Measurements from ENCODE around the gene CROCC2. TPM values are rescaled to one million over a fixed set of nuclear protein-coding genes. Genes with fewer than 3 reads are reported as not detected.

The CROCC2 gene
- total and polyA plus RNA-seq, 2 experiments from 2014 or later, result not detected

DNA sequence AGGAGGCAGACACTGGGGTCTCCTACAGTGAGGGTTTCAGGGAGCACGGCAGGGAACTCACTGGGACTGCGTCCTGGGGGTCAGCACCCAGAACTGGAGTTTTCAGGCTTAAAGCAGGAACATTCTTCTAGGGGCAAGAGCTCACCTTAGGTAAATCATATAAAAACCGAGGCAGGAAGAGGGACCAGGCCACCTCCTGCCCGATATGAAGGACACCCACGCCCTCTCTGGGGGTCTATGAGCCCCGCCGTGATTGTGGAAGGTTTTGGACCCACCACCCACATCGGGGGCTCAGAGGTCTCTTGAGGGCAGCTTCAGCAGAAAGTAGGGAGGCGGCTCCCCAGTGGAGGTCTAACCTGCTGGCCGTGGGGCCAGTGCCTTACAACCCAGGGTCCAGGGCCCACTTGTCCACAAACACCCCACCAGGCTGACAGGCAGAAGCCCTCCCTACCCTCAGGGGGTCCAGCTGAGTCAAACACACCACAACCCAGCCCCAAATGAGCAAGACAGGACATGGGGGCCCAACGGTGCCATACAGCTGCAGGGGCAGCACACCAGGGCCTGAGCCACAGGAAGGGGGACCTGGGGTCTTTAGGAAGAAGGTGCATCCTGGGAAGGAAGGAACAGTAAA lies 25.3 kb downstream of the CROCC2 start:
- DNase-seq (ENCODE audit: low read depth in 1 of 2, low spot score in 1 of 2), result no peak
- H3K4me3 ChIP-seq, result no peak overlapping the region
- no peaks in the 10 kb centered on the region for H3K4me1 ChIP-seq (ENCODE audit: low read depth)
- TF ChIP-seq, protein P1, sequence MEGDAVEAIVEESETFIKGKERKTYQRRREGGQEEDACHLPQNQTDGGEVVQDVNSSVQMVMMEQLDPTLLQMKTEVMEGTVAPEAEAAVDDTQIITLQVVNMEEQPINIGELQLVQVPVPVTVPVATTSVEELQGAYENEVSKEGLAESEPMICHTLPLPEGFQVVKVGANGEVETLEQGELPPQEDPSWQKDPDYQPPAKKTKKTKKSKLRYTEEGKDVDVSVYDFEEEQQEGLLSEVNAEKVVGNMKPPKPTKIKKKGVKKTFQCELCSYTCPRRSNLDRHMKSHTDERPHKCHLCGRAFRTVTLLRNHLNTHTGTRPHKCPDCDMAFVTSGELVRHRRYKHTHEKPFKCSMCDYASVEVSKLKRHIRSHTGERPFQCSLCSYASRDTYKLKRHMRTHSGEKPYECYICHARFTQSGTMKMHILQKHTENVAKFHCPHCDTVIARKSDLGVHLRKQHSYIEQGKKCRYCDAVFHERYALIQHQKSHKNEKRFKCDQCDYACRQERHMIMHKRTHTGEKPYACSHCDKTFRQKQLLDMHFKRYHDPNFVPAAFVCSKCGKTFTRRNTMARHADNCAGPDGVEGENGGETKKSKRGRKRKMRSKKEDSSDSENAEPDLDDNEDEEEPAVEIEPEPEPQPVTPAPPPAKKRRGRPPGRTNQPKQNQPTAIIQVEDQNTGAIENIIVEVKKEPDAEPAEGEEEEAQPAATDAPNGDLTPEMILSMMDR (IDR thresholded peaks at IDR 0.05; ENCODE audit: low read depth, low read length), result no peak
- no peak overlapping the region for H3K27ac ChIP-seq
- H3K27me3 ChIP-seq, result no peaks in the 10 kb centered on the region
- H3K36me3 ChIP-seq, result no peaks in the 10 kb centered on the region
- H3K9me3 ChIP-seq (ENCODE audit: low read depth), result no peaks in the 10 kb centered on the region

DNA sequence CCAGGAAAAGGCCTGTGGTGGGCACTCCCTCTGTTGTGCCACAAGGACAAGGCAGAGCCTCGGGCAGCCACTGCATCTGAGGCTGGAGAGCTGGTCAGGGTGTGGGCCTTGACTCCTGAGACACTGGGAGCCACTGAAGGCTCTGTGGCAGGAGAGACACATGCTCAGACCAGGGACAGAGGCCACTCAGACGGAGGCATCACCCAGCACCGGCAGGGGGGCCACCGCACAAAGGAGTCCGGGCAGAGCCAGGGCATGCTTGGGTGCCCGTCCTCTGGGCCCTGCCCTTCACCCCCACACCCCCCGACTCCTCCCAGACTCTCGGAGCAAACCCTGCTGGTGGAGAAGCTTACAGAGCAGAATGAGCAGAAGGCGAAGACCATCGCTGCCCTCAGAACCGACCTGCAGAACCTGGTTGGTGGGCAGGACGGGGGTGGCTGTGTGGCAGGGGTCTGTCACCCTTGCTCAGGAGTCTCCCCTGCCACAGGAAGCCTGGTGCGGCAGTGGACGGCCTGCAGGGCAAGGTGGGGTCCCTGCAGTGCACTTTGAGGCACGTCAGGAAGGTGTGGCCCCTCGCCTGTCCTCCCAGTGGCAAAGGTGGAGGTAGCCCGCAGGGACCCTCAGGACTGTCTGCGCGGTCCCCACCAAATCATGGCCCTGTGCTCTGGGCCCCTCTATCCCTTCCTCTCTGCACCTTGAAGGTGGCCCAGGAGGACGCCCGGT lies 26.0 kb downstream of the CROCC2 start:
- TF ChIP-seq, protein P1 (IDR thresholded peaks at IDR 0.05; ENCODE audit: low read depth, low read length), result no peak
- H3K27me3 ChIP-seq, result no peaks in the 10 kb centered on the region
- no peaks in the 10 kb centered on the region for H3K36me3 ChIP-seq
- H3K27ac ChIP-seq, result no peak overlapping the region
- no peak for DNase-seq (ENCODE audit: low read depth in 1 of 2, low spot score in 1 of 2)
- H3K4me1 ChIP-seq (ENCODE audit: low read depth), result no peaks in the 10 kb centered on the region
- no peaks in the 10 kb centered on the region for H3K9me3 ChIP-seq (ENCODE audit: low read depth)
- no peak overlapping the region for H3K4me3 ChIP-seq

DNA sequence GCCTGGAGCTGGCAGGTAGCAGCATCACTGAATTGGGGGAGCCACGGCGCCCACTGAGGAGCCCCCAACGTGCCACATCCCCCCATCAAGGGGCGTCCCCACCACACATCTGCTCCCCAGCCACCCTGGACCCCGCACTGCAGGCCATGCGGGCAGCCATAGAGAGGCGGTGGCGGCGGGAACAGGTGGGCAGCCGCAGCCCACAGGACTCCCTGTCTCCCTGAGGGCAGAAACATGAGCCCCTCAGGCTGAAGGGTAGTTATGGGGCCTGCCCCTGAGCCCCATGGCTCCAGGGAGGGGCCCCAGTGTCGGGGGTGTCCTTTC lies 26.6 kb downstream of the CROCC2 start:
- no peaks in the 10 kb centered on the region for H3K9me3 ChIP-seq (ENCODE audit: low read depth)
- no peaks in the 10 kb centered on the region for H3K4me1 ChIP-seq (ENCODE audit: low read depth)
- DNase-seq (ENCODE audit: low read depth in 1 of 2, low spot score in 1 of 2), result no peak
- H3K36me3 ChIP-seq, result no peaks in the 10 kb centered on the region
- no peak overlapping the region for H3K4me3 ChIP-seq
- H3K27ac ChIP-seq, result no peak overlapping the region
- no peaks in the 10 kb centered on the region for H3K27me3 ChIP-seq
- TF ChIP-seq, protein P1 (IDR thresholded peaks at IDR 0.05; ENCODE audit: low read depth, low read length), result no peak

DNA sequence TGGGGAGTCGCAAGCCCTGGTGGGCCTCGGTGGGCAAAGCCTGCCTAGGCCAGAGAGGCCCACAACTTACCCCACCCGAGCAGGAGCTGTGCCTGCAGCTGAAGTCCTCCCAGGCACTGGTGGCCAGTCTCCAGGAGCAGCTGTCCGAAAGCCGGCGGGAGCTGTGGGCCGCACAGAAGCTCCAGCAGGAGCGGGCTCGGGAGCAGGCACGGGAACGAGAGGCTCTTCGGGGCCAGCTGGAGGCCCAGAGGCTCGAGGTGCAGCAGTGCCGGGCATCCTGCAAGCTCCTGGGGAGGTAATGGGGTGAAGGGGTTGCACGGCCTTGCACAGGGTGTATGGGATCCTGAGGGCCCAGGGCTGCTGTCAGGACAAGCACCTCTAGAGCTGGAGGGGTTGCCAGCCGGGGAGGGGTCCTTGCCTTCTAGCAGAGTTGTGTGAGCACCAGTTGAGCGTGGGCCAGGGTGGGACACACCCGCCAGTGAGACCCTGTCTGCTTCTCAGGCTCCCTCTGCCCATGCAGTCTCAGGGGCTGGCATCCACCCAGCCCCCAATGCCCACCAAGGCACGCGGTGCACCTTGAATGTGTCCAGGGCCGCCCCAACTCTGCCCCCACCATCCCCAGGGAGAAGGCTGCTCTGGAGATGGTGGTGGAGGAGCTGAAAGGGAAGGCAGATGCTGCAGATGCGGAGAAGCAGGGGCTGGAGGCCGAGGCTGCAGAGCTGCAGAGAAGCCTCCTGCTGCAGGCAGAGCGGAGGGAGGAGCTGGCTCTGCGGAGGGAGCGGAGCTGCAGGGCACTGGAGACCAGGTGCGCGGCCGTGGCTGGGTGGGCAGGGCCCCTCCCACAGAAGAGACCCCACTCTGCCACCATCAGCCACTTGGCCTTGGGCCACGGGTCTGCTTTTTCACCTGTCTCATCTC lies 27.2 kb downstream of the CROCC2 start:
- Histone ChIP-seq H3K4me1 (ENCODE audit: low read depth) (no peaks in the 10 kb centered on the region), H3K27me3 (no peaks in the 10 kb centered on the region), H3K27ac (no peak overlapping the region), H3K9me3 (ENCODE audit: low read depth) (no peaks in the 10 kb centered on the region), H3K4me3 (no peak overlapping the region), H3K36me3 (no peaks in the 10 kb centered on the region)
- TF ChIP-seq, protein P1 (IDR thresholded peaks at IDR 0.05; ENCODE audit: low read depth, low read length), result no peak
- DNase-seq (ENCODE audit: low read depth in 1 of 2, low spot score in 1 of 2), result no peak

DNA sequence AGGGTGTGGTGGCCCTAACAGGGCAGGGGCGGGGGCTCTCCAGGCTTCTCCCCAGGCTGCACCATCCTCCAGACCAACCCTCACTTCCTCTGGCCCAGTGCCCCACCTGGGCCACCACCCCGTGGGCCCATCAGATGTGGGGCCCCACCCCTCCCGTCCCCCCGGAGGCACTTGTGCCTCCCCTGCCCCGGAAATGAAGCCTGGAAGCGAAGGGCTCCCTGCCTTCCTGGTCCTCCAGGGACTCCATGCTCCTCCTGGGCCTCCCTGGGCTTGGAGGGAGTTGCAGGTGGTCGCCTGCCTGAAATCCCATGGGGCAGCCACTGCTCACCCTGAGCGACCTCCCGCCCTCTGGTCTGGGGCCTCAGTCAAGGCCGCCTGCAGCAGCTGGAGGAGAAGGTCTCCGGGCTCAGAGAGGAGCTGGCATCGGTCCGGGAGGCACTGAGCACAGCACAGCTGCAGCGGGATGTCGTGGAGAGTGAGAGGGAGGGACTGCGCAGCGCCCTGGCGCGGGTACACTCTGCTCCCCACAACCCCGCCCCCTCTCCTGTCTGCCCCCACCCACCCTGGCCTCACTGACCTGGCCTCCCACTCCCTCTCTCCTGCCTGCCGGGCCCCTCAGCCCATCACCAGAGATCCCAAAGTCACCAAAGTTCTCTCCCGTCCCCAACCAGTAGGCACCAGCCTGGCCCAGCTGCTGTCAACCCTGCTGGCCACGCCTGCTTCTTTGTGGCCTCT lies 28.0 kb downstream of the CROCC2 start:
- DNase-seq (ENCODE audit: low read depth in 1 of 2, low spot score in 1 of 2), result no peak
- H3K27ac ChIP-seq, result no peak overlapping the region

More for the DNA sequence above, 28.0 kb downstream of the CROCC2 start:
- no peak overlapping the region for H3K4me3 ChIP-seq
- H3K36me3 ChIP-seq, result no peaks in the 10 kb centered on the region
- H3K9me3 ChIP-seq (ENCODE audit: low read depth), result no peaks in the 10 kb centered on the region
- no peaks in the 10 kb centered on the region for H3K4me1 ChIP-seq (ENCODE audit: low read depth)
- H3K27me3 ChIP-seq, result no peaks in the 10 kb centered on the region
- TF ChIP-seq, protein P1 (IDR thresholded peaks at IDR 0.05; ENCODE audit: low read depth, low read length), result no peak
